ENCODE measurements around the gene RMND5B.

GRCh38 chr5:178085316-178085715 lies 45.5 kb upstream of the RMND5B start:
- TF ChIP-seq CTCF (IDR thresholded peaks at IDR 0.05) (no peak), POLR2A (IDR thresholded peaks at IDR 0.05) (no peak)

Data from right lobe of liver (tissue), 4 donors.